GM23248 (cell line): ENCODE data around the gene DLG2.
"Not testable (repeated sequence)": the region's sequence is repeated elsewhere in the genome, so short reads cannot be mapped to it uniquely, and the experiment has no call there.

ENCODE experiments used
- EZH2 ChIP-seq: fragments of 200-600 bp; sonication (generic); IDR thresholded peaks from 2 replicates; pipeline ENCODE4 v1.6.1; 2018; ENCODE audit warnings: antibody characterized with exemption, mild to moderate bottlenecking; ENCODE audit not compliant: insufficient read depth, poor library complexity, severe bottlenecking
- EZH2phosphoT487 ChIP-seq: fragments of 200-600 bp; sonication (generic); IDR thresholded peaks from 2 replicates; pipeline ENCODE4 v1.6.1; 2018; ENCODE audit warnings: antibody characterized with exemption, moderate library complexity, mild to moderate bottlenecking, low read depth; ENCODE audit not compliant: insufficient read depth

GRCh38 chr11:85670949-85671663, 44.0 kb upstream of the DLG2 start:
- TF ChIP-seq EZH2, EZH2phosphoT487: not testable (repeated sequence)
